GM19193 (cell line): Measurements from ENCODE around the gene SP1.

ENCODE experiments used
- POLR2A ChIP-seq: IDR thresholded peaks from 4 replicates; pipeline ENCODE4 v1.6.1; 2011; ENCODE audit not compliant: insufficient read depth, insufficient read length; ENCODE audit errors: extremely low read depth

Gene SP1

DNA sequence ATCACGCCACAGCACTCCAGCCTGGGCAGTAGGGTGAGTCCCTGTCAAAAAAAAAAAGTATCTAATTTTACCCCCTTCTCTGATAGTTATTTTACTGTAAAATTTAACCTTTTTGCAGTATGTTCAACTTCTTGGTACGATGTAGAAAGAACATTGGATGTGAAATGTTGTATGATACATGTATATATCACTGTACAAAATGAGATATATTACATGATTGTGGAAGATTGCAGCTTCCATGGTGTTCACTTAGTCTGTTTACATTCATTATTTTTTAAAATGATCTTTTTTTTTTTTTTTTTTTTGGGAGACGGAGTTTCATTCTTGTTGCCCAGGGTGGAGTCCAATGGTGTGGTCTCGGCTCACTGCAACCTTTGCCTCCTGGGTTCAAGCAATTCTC lies 9.0 kb downstream of the SP1 start:
- no peak for TF ChIP-seq POLR2A

GRCh38 chr12:53389702-53390101 lies 9.7 kb downstream of the SP1 start:
- TF ChIP-seq POLR2A, result no peak

- no peak for TF ChIP-seq POLR2A
These were observed 11.7 kb downstream of the SP1 start for GRCh38 chr12:53391724-53392123.

GRCh38 chr12:53399896-53400295 lies 19.9 kb downstream of the SP1 start:
- TF ChIP-seq POLR2A, result no peak

- no peak for TF ChIP-seq POLR2A
These were observed 22.9 kb downstream of the SP1 start for GRCh38 chr12:53402871-53403270.

GRCh38 chr12:53410951-53411350 lies 31.0 kb downstream of the SP1 start:
- TF ChIP-seq POLR2A, result no peak

DNA sequence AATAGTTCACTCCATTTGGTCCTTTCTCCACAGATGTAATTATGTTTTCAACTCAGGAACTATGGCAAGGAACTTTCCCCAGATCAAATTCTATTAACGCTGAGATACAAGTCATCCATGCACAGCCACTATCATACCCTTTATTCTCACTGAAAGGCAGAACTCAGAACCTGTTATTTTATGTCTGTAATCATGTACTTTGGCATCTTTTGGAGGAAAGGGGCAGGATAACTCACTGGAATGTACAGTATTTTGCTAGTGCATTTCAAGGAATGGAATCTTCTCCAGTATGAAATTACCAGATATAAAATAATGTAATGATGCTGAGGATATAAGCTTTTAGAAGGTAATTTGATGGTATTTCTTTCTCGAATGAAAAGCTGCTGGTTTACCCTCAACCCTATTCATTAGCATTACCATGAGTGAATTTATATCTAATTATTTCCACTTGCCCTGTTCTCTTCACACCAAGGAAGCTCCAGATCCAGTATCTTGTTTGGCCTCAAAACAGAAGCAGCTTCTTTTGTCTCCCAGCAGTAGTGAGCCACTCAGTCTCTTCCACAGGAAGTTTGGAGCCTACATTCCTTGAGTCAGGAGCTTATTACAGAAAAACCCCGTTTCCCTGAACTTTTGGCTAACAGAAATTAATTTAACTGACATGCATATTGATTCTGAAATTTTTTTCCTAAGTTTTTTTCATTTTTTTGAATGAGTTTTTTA lies 33.7 kb downstream of the SP1 start:
- no peak for TF ChIP-seq POLR2A

DNA sequence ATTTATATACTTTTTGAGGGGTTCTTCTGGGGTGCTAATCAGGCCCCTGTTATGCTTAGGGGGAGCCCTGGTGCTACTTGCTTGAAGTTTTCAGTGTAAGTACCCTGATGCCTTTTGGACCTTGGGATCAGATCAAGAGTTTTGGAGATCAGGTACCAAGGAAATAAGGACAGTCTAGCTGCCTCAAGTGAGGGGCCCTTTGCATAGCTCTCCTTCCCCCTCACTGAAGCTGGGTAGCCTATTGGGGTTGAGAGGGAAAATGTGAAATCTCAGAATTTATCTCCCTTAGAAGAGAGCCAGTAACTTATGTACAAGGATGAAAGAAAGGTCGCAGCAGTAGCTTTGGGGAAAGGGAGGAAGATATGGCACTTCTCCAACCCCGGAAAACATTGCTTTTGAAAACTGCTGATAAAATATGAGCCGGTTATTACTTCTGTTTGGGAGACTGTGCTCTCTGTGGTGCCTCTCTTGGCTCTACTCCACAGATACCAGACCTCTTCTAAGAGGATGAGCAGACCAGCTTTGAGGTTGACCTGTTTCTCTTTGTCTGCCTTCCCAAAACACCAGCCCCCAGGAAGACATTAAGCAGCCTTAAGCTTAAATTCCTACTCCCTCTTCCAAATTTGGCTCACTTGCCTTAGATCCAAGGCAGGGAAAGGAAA lies 34.9 kb downstream of the SP1 start:
- no peak for TF ChIP-seq POLR2A

DNA sequence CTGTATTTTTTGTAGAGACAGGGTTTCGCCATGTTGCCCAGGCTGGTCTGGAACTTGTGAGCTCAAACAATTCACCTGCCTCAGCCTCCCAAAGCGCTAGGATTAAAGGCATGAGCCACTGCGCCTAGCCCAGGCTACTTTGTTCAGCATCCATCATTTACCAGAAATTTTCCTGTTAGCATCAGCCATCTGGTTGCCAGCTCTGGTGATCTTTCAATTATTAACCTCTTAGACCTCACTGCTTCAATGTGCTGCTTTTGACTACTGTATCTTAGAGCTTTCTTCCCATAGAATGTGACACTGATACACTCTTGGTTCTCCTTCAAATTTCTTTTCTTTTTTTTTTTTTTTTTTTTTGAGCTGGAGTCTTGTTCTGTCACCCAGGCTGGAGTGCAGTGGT lies 38.2 kb downstream of the SP1 start:
- no peak for TF ChIP-seq POLR2A

- no peak for TF ChIP-seq POLR2A
These were observed 39.8 kb downstream of the SP1 start for GRCh38 chr12:53419756-53420155.

DNA sequence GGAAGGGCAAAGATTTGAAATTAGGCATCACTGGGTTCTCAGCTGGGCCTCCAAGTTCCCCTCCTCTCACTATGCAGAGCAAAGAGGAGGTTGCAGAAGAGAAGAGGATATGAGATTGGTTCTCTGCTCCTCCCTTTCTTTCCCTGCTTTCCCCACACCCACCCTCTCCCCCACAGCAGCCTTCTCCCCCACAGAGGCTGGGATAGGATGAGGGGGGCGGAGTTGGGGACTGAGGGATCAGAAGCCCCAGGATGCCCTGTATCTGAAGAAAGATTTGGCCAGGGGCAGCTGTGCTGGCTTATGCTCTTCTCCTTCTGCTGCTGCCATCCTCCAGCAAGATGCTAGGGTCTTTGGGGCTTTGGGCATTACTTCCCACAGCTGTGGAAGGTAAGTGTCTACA lies 43.6 kb downstream of the SP1 start, which contains the start of gene AMHR2:
AMHR2 (plus strand) TSS at position 259 of the 400 bp plus-strand sequence; CDS start at position 339, 80 bp downstream.
- no peak for TF ChIP-seq POLR2A

- no peak for TF ChIP-seq POLR2A
These were observed 44.9 kb downstream of the SP1 start for GRCh38 chr12:53424626-53425514.

DNA sequence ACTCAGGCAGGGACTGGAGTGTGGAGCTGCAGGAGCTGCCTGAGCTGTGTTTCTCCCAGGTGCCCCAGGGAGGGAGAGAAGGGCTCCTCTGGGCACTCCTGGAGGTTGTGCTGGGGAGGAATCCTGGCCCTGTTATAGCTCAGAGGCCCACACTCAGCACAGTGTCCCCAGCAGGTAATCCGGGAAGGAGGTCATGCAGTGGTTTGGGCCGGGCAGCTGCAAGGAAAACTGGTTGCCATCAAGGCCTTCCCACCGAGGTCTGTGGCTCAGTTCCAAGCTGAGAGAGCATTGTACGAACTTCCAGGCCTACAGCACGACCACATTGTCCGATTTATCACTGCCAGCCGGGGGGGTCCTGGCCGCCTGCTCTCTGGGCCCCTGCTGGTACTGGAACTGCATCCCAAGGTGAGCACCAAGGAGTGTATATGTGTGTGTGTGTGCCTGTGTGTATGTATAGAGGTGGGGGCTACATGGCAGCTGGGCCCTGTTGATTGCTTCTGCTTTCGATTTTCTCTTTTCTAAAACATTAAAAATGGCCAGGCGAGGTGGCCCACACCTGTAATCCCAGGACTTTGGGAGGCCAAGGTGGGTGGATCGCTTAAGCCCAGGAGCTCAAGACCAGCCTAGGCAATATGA lies 45.7 kb downstream of the SP1 start:
- no peak for TF ChIP-seq POLR2A

DNA sequence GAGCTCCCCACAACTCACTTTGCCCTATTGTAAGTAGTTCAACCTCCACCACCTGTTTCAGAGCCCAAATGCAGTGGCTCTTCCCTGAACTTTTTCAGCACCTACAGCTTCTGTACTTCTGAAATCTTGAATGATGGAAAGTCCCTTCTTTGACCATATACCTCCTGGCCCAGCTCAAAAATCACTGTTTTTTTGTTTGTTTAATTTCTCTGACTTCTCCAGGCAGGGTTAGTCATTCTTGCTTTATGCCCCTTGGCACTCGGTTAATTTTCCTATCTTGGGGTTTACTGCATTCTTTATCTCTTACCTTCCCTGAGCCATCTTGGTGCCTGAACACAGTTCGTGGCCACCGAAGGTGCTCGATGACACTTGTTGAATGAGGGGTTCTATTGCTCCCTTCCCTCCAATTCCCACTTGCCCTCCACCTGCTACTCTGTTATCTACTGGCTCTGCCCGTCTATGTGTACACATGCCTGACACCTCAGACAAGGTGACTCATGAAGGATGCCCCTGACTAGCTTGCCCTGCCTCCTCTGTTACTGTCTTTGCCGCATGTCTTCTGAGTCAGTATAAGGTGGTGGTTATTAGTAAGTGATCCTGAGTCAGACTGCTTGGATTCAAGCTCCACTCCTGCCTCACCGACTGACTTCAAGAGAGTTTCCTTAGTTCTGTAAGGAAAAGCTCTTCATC lies 48.1 kb downstream of the SP1 start:
- TF ChIP-seq POLR2A, result no peak
